Measurements from ENCODE around the gene SSUH2.

DNA sequence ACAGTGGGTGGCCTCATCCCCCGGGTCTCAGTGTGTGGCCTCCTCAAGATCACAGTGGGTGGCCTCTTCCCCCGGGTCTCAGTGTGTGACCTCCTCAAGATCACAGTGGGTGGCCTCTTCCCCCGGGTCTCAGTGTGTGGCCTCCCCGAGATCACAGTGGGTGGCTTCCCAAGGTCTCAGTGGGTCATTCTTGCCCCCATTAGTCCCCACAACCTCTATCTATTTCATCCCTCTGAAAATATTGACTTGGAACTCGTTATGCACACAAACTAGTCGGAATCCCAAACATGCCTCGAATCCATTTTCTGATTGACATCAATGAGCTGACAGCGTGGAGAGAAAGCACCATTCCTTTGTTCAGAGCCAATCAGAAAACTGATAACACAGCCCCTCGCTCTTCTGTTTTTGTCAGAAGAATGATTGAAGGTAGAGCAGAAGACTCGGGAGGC is 10.8 kb upstream of the SSUH2 start:
- no peak for TF ChIP-seq GATA2 (IDR thresholded peaks at IDR 0.05; ENCODE audit: low read depth, low read length)
- no peak for TF ChIP-seq GATA3 (IDR thresholded peaks at IDR 0.05; ENCODE audit: low read depth, low read length)
